Left colon (tissue), 2 donors: ENCODE measurements around the gene GBP5. TPM values are rescaled to one million over a fixed set of nuclear protein-coding genes. Genes with fewer than 3 reads are reported as not detected.
"Not testable (repeated sequence)": the region's sequence is repeated elsewhere in the genome, so short reads cannot be mapped to it uniquely, and the experiment has no call there.

Source experiments
- ATAC-seq: fragments of 200-7000 bp; cut with Tn5 transposase; one replicate; pipeline ENCODE4 v1.9.1; 2020; ENCODE audit warnings: mild to moderate bottlenecking, moderate library complexity
- DNase-seq, 2 donors: peaks; one replicate each; pipeline ENCODE4 v3.0.0-alpha.2; 2020
- intact Hi-C, 2 donors: fragments of 100-400 bp; cut with DNase I in 1 of 2; cut with micrococcal nuclease in 1 of 2; formaldehyde crosslinking; loops; one replicate each; pipeline versions ENCODE4 v1.11.2 to v1.14.0; 2022; cut with DNase I, micrococcal nuclease
- total RNA-seq, 2 donors: library from RNA; stranded (reverse); fragmentation: NEBNext Ultra II Directional; extraction: Animal tissue kit (Norgen Biotek cat#: 25700); gene quantifications; one replicate each; pipeline ENCODE4 v1.2.1, GENCODE V29; 2021
- donor health status: DM: no; HTN: no; CAD: no.
- donor health status: DM: yes; HTN: yes; CAD: no.

GBP5 gene
- total RNA-seq, 2 donors from 2014 or later, result 2.2 to 2.7 TPM

DNA sequence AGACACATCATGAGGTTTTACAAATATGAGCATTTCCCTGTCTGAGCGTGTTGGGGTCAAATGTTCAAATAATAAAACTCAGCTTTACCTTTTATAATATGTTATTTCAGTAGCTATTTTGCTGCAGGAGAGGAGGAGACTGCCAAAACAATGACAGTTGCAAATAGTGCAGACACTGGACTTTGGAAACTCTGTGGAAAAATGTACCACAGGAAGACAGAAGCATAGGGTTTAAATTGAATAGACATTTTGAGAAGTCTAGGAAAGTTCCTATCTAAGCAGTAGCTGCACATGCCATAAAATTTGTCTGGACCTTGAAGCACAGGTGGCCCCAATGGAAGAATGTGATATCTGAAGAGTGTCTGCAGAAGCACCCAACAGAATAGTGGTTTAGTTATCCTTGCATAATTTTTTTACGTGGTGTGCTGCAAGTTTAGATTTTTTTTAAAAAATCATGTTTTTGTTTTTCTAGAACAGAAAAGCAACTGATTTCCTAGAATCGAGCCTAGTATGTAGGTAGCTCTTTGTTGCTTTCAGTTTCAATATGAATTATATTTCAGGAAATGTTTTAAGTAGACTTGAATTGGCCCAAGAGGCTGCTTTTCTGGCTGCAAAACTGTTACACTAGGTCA is 14.0 kb upstream of the GBP5 start:
- intact Hi-C loops, result no loop called here
- DNase-seq, result no peak
- ATAC-seq, result peak; percentile 70

DNA sequence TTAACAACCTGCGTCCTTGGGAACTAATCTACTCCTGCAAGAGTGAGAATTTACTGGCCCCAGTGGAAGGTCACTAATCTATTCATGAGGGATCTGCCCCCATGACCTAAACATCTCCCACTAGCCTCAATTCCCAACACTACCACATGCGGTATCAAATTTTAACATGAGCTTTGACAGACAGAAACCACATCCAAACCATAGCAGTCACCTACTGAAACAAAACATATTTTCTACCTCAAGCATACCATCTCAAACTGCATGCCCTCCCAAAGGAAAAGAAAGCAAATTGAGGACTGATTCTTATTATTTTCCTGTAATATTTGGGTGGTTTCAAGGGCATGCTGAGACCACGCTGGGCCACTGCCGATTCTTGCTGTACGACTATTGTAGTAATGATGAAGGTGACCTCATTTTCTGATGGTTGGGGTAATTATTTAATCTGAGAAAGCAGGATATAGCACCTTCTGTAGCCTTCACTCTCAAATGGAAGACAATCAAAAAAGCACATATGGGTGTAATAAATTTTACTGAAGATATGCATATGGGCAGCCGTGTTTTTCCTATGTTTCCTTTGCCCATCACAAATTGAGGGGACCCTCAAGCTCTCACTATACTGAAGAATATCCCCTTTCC is 13.2 kb upstream of the GBP5 start:
- DNase-seq (no peak), ATAC-seq (no peak)
- intact Hi-C loops, result no loop called here

DNA sequence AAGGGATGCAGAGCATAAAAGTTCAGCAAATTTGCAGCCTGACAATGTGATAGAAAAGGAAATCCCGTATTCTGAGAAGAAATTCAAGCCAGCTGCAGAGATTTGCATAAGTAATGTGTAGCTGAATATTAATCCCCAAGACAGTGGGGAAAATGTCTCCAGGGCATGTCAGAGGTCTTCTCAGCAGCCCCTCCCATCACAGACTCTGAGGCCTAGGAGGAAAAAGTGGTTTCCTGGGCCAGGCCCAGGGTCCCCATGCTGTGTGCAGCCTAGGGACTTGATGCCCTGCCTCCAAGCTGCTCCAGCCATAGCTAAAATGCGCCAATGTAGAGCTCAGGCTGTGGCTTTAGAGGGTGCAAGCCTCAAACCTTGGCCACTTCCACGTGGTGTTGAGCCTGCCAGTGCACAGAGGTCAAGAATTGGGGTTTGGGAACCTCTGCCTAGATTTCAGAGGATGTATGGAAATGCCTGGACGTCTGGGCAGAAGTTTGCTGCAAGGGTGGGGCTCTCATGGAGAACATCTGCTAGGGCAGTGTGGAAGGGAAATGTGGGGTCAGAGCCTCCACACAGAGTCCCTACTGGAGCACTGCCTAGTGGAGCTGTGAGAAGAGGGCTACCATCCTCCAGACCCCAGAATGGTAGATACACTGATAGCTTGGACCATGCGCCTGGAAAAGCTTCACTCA is 11.6 kb upstream of the GBP5 start:
- DNase-seq, intact Hi-C loops, ATAC-seq: not testable (repeated sequence)

DNA sequence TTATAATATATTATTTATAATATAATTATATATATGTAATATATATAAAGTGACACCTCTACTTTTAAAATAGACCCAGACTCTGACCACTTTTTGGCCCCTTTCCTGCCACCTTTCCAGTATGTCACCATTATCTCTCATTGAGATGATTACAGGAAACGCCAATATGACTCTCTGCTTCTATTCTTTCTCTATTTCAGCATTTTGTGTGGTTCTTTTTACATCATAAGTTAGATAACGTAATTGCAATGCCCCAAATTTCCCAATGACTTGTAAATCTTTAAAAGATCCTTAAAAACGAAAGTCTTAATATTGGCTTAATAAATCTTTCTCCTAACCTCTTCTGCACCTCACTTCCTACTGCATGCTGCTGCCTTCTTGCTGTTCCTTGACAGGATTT is 8.1 kb upstream of the GBP5 start:
- no peak for ATAC-seq
- intact Hi-C loops, result no loop called here
- DNase-seq, result no peak

DNA sequence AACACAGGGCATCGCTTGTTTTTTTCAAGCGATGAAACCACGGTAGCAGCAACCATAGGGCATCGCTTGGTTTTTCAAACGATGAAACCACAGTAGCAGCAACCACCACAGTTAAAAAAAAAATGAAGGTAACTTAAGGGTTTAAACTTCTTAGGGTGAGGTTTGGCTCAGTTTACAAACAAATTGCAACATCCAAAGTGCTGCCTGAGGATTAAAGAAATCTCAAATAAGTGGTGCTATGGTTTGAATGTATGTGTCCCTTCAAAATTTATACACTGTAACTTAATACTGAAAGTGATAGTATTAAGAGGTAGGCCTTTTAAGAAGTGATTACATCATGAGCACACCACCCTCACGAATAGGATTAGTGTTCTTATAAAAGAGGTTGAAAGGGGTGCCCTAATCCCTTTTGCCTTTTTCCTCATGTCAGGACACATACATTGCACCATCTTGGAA is 6.4 kb upstream of the GBP5 start:
- intact Hi-C loops, result no loop called here
- ATAC-seq (no peak), DNase-seq (no peak)

DNA sequence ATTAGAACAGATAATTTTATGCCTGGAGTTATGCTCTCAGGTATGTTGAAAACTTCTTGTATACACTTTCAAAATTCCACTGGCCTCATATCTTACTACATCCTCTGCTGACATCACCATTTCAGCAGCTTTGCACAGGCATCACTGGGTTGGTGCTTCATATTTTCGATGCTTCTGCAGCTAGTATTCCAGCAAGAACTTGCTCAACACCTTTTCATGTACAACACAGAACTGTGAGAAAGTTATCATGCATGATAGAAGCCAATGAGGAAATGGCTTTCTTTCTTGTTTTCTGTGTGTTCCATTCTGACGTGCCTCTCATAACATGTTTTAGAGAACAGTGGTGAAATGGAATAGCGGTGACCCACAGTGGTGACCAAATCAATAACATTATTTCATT is 5.1 kb upstream of the GBP5 start:
- DNase-seq (no peak), ATAC-seq (no peak)
- intact Hi-C loops, result no loop called here

DNA sequence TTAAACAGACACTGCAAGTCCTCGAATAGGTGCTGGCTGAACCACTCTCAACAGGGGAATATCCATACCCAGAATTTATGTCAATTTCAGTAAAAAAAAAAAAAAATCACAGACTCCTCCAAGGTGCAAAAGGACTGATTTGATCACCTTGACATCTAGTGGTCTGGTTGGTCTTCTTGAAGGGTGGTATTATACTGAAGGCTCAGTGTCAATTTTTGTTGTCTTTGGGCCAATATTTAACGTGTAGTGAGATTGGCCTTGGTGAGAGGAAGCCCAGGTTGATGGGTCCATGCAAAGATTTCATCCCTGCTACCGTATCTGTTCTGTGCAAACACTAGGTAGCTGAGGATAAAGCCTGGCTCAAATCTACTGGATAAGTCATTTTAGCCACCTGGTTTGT is 4.0 kb upstream of the GBP5 start:
- DNase-seq (no peak), ATAC-seq (no peak)
- intact Hi-C loops, result no loop called here

DNA sequence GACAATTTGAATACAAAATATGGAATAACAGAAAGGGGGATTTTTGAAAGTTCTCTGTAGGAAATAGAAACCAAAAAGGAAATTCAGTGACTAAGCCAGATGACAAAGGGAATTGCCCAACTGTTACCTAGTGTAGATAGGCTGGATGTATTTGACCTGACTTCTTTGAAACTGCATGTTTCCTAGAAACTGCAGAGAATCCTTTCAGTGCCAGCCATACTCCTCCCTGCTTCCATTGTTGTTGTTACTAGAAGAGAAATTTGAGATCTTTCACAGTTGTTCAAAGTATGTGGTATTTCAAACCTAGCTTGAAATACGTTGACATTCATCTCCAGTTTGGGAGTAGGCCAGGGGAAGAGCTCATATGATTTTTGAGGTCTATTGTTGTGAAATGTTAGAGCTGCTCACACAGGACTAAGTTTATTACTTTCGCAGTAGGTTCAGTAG is 1.8 kb upstream of the GBP5 start:
- intact Hi-C loops, result no loop called here
- ATAC-seq, result no peak
- no peak for DNase-seq

DNA sequence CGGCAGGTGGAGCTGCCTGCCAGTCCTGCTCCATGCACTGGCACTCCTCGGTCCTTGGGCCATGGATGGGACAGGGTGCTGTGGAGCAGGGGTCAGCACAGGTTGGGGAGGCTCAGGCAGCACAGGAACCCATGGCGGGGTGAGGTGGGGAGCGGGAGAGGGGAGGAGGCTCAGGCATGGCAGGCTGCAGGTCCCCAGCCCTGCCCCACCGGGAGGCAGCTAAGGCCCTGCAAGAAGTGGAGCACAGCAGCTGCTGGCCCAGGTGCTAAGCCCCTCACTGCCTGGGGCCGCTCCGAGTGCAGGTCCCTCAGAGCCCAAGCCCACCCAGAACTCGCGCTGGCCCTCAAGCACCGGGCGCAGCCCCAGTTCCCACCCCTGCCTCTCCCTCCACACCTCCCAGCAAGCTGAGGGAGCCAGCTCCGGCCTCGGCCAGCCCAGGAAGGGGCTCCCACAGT is 691 bp upstream of the GBP5 start:
- DNase-seq (no peak), ATAC-seq (no peak)
- intact Hi-C loops, result no loop called here

DNA sequence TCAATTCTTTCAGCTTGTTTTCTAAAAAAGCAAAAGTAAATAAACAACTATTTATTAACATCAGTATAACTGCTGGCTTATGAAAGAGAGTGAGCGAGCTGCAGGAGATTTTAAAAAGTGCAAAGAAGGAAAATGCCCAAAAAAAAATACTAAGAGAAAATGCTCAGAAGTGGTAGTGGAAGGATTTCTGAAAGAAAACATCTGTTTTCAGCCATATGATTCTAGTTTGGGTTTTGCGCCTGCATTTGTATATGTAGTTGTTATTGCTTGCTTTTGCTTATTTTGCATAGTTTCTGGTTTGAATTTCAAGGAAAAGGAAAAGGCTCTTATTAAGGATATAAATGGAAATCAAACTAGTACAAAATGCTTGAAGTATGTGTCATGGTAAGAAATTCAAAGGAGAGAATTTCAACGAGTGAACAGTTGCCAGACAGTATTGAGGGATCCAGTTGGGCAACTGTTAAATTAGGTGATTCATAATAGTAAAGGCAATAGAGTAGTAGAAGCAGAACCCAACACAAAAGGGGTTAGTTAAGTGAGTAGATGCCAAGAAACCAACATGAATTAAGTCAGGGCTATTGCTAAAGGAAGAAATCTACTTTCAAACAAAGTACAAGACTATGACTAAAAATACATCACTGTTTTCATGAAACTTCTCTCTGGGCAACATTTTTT is 1.2 kb downstream of the GBP5 start:
- DNase-seq (no peak), ATAC-seq (no peak)
- intact Hi-C loops, result no loop called here

DNA sequence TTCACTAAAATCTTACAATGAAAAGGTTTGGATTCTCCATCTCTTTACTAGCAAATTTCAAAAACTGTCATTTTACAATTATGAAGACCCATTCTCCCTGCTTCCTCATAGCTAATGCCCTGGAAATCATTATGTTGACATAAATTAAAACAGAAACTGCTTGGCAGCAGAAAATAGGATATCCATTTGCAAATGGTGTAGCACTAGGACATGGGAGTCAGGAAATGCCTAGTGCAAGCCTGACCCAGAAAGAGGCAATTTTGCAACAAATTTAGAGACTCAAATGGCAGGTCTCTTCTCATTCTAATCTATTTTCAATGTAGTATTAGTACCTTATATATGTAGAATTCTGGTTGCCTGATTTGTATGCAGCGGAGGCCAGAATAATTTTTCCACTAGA is 2.2 kb downstream of the GBP5 start:
- ATAC-seq, result no peak
- DNase-seq, result no peak
- intact Hi-C loops, result no loop called here

DNA sequence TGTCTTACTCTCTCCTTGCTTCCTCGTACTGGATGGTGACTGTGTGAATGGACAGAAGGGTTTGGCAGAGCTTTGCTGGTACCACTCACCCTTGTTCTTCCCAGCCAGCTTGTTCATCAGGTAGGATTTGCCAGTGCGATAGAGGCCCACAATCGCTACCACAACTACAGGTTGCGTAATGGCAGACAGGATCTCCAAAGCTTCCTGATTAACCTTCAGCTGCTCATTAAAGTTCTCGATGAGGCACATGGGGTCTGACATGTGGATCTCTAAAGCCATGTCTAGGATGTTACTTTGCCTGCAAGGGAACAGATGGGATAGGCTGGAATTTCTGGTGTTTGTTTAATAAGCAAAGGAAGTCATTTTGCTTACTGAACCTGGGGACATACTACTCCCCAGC is 3.4 kb downstream of the GBP5 start:
- DNase-seq (no peak), ATAC-seq (no peak)
- intact Hi-C loops, result no loop called here

DNA sequence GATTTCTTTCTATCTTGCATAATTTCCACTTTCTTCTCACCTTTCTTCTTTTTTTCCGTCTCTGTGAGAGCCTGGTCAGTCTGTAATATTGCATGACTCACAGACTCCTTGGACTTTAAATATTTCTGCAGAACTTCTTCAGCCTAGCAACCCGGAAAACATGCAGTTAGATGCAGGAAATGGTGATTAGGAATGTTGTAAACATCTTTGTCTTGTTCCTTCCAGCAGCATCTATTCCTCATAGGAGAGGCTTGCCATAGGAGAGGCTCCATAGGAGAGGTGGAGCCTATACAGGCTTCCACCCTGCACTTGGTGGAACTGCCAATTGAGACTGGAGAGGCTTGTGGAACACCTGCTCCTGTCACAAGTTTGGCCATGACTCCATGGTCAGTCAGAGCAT is 10.0 kb downstream of the GBP5 start:
- no peak for DNase-seq
- intact Hi-C loops, result no loop called here
- no peak for ATAC-seq

DNA sequence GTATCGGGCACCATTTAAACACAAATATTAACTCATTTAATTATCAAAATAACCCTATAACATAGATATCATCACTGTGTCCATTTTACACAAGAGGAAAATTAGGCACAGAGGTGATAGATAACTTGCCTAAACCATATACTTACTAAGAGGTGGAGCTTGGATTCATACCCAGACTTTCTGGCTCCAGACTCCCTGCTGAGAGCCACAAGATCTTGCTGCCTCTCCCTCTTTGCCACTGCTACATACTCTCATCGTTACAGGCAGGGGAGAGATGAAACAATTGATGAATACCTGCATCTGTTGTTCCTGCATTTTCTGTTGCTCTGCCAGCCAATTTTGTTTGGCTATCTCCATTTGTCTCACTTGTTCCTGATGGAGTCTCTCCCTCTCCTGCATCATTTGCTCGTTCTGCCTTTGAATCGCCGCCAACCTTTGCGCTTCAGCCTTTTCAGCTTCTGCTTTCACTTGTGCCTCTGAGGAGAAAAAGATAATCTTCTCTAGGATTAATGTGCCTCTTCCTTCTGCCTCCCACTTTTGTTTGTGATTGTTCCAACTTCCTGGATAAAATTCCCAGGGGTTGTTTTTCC is 10.6 kb downstream of the GBP5 start:
- intact Hi-C loops, result no loop called here
- no peak for ATAC-seq
- peak in 1 of 2 donors; percentile 20 for DNase-seq

DNA sequence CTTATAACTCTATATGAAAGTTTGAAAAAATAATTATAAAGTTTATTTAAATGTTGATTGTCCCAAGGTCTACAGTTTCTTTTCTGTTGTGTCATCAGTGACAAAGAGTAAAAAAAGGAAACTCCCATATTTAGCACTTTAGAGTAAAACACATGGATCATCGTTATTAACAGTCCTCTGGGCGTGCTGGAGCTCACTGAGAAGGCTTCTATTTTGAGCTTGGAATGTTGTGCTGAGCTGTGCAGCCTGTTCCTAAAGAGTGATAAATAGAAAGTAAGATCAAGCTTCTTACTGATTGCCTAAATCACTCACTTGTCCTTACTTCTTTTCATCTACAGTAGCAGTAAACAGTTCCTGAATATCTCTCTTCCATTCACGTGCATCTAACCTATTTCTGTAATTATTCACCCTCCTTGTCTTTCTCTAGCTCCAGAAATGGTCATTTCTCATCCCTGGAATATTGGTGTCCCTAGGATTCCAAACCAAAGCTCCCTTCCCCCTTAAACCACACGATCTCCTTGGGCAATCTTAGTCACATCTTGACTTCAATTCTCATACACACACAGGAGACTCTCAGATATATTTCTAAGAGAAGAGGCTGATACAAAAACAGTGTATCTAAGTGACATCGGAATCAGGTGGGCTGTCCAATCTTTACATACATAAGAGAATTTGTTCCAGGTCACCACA is 11.9 kb downstream of the GBP5 start:
- ATAC-seq (no peak), DNase-seq (no peak)
- intact Hi-C loops, result no loop called here

DNA sequence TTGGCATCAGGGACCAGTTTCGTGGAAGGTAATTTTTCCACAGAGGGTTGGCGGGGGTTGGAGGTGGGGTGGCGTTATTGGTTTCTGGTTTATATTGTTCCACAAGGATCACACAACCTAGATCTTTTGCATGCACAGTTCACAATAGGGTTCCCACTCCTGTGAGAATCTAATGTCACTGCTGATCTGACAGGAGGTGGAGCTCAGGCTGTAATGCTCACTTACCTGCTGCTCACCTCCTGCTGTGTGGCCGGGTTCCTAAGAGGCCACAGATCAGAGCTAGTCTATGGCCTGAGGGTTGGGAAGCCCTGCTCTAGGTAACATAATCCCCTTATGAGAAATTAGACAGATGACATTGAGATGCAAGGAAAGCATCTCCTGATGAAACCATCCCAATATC is 12.6 kb downstream of the GBP5 start:
- ATAC-seq, result no peak
- no peak for DNase-seq
- intact Hi-C loops, result no loop called here

DNA sequence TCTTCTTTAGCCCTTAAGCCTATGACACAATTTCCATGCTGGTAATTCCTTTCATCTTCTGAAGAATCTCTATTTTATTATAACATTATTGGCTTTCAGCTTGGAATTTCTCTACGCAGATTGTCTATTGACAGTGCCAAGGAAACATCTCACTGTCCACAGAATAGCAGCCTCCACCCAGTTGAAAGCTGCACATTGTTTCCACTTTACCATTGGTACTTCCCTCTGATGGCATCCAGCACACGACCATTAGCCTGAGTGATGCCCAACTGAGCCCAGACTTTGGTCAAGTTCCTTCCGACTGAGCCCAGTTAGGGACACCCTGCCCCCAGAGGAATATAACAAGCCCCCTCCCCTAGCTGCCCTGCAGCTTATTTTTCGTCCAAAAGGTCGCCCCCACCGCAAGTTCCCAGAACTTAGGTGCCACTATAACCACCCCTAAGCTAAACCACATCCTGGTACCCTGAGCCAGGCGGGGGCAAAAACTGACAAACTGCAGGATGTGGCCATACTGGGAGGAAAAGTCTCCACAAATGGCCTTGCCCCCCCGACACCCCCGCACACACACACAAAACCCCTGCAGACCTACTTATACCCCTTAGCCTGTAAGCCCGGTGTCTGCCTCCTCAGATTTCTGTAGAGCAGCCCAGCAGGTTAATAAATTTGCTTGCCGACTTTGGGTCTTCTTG is 13.2 kb downstream of the GBP5 start:
- peak in 1 of 2 donors; percentile 15 for DNase-seq

DNA sequence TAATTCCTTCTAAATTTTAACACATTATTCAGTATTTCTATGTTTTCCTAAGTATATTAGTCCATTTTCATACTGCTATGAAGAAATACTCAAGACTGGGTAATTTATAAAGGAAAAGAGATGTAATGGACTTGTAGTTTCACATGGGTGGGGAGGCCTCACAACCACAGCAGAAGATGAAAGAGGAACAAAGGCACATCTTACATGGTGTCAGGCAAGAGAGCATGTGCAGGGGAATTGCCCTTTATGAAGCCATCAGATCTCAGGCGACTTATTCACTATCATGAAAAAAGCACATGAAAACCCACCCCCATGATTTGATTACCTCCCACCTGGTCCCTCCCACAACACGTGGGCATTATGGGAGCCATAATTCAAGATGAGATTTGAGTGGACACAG is 15.6 kb downstream of the GBP5 start:
- intact Hi-C loops, result no loop called here
- DNase-seq, result no peak
- ATAC-seq, result no peak

More for the DNA sequence above, 13.2 kb downstream of the GBP5 start:
- intact Hi-C loops, result no loop called here
- no peak for ATAC-seq
